GM12878 (cell line): ENCODE data around the gene RAET1G.

Experiments
- ATF7 ChIP-seq: fragments of 450-650 bp; IDR thresholded peaks from 2 replicates; pipeline ENCODE4 v1.6.1; 2016; ENCODE audit warnings: low read depth, mild to moderate bottlenecking
- CEBPB ChIP-seq, 2 experiments: fragments of 150-350 bp in 1 of 2; IDR thresholded peaks; 2 replicates each; pipeline ENCODE4 v1.6.1; 2012 to 2014; ENCODE audit warnings: low read depth in 2 of 2, low read length in 2 of 2, borderline replicate concordance in 1 of 2, inconsistent platforms in 1 of 2
- CEBPZ ChIP-seq: fragments of 150-350 bp; IDR thresholded peaks from 2 replicates; pipeline ENCODE4 v1.6.1; 2016; ENCODE audit warnings: low read depth, low read length
- CHD1 ChIP-seq: IDR thresholded peaks from 2 replicates; pipeline ENCODE4 v1.6.1; 2012; ENCODE audit warnings: low read depth, low read length, improper control_type of control experiment
- CTCF ChIP-seq, 3 experiments: IDR thresholded peaks in 2 of 3; conservative IDR thresholded peaks in 1 of 3; 2 replicates each; pipeline ENCODE4 v1.5.1; 2011; ENCODE audit warnings: low read depth in 3 of 3, low read length in 3 of 3, mild to moderate bottlenecking in 3 of 3, control low read depth in 2 of 3, moderate library complexity in 2 of 3, inconsistent platforms in 1 of 3, mixed read lengths in 1 of 3; ENCODE audit not compliant: control insufficient read depth in 2 of 3, insufficient read depth in 1 of 3; ENCODE audit errors: extremely low read depth in 1 of 3
- CUX1 ChIP-seq: IDR thresholded peaks from 2 replicates; pipeline ENCODE4 v1.6.1; 2012; ENCODE audit warnings: improper control_type of control experiment, low read depth, low read length; ENCODE audit not compliant: insufficient replicate concordance
- FOS ChIP-seq: IDR thresholded peaks from 3 replicates; pipeline ENCODE4 v1.6.1; 2011; ENCODE audit warnings: borderline replicate concordance; ENCODE audit not compliant: insufficient read length; ENCODE audit errors: extremely low read depth
- JUND ChIP-seq: IDR thresholded peaks from 2 replicates; pipeline ENCODE4 v1.6.1; 2012; ENCODE audit warnings: low read depth, mild to moderate bottlenecking, low read length, improper control_type of control experiment, moderate library complexity
- POLR2A ChIP-seq: IDR thresholded peaks from 2 replicates; pipeline ENCODE4 v1.6.1; 2011; ENCODE audit warnings: low read depth, mild to moderate bottlenecking, low read length
- POLR2AphosphoS2 ChIP-seq: IDR thresholded peaks from 2 replicates; pipeline ENCODE4 v1.6.1; 2011; ENCODE audit warnings: low read depth, mild to moderate bottlenecking, low read length, improper control_type of control experiment, moderate library complexity
- POLR2AphosphoS5 ChIP-seq: IDR thresholded peaks from 2 replicates; pipeline ENCODE4 v1.6.1; 2011; ENCODE audit warnings: mild to moderate bottlenecking, low read length, inconsistent platforms
- RFX5 ChIP-seq: IDR thresholded peaks from 2 replicates; pipeline ENCODE4 v1.6.1; 2011; ENCODE audit warnings: low read depth, low read length, improper control_type of control experiment
- TAF1 ChIP-seq: IDR thresholded peaks from 2 replicates; pipeline ENCODE4 v1.6.1; 2011; ENCODE audit warnings: mild to moderate bottlenecking, low read depth, low read length, borderline replicate concordance
- TF ChIP-seq, protein P1 (sequence below): IDR thresholded peaks from 2 replicates; pipeline ENCODE4 v1.6.1; 2012; ENCODE audit warnings: mild to moderate bottlenecking, low read depth, low read length

- no peak for TF ChIP-seq CTCF (IDR thresholded peaks at IDR 0.05 in 2 of 3, conservative IDR thresholded peaks at IDR 0.05 in 1 of 3; ENCODE audit: control insufficient read depth in 2 of 3, extremely low read depth in 1 of 3, insufficient read depth in 1 of 3, low read depth in 3 of 3, low read length in 3 of 3)
- no peak for TF ChIP-seq JUND
- no peak for TF ChIP-seq POLR2A
- TF ChIP-seq CEBPB (IDR thresholded peaks at IDR 0.05; ENCODE audit: borderline replicate concordance in 1 of 2, low read depth in 2 of 2, low read length in 2 of 2): no peak
- no peak for TF ChIP-seq TAF1
- no peak for TF ChIP-seq POLR2AphosphoS2
- TF ChIP-seq CHD1: no peak
- TF ChIP-seq CUX1: no peak
- no peak for TF ChIP-seq ATF7
- no peak for TF ChIP-seq CEBPZ
- no peak for TF ChIP-seq RFX5
- TF ChIP-seq FOS: no peak
- TF ChIP-seq POLR2AphosphoS5: no peak
- TF ChIP-seq, protein P1, sequence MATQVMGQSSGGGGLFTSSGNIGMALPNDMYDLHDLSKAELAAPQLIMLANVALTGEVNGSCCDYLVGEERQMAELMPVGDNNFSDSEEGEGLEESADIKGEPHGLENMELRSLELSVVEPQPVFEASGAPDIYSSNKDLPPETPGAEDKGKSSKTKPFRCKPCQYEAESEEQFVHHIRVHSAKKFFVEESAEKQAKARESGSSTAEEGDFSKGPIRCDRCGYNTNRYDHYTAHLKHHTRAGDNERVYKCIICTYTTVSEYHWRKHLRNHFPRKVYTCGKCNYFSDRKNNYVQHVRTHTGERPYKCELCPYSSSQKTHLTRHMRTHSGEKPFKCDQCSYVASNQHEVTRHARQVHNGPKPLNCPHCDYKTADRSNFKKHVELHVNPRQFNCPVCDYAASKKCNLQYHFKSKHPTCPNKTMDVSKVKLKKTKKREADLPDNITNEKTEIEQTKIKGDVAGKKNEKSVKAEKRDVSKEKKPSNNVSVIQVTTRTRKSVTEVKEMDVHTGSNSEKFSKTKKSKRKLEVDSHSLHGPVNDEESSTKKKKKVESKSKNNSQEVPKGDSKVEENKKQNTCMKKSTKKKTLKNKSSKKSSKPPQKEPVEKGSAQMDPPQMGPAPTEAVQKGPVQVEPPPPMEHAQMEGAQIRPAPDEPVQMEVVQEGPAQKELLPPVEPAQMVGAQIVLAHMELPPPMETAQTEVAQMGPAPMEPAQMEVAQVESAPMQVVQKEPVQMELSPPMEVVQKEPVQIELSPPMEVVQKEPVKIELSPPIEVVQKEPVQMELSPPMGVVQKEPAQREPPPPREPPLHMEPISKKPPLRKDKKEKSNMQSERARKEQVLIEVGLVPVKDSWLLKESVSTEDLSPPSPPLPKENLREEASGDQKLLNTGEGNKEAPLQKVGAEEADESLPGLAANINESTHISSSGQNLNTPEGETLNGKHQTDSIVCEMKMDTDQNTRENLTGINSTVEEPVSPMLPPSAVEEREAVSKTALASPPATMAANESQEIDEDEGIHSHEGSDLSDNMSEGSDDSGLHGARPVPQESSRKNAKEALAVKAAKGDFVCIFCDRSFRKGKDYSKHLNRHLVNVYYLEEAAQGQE: no peak
Observed at GRCh38 chr6:149903938-149904611, 18.8 kb downstream of the RAET1G start.
